Stimulated activated CD4-positive, alpha-beta T cell treated with anti-CD3 and anti-CD28 coated beads, TNF-alpha, amount 100 ng/mL, for 48 hours (primary cell): ENCODE data around the gene CFAP97D2.
"Not testable (repeated sequence)": the region's sequence is repeated elsewhere in the genome, so short reads cannot be mapped to it uniquely, and the experiment has no call there.

ENCODE experiments used
- DNase-seq, 3 donors: peaks; one replicate each; pipeline ENCODE4 v3.0.0-alpha.2; 2020; ENCODE audit warnings: low read depth in 3 of 3

Gene CFAP97D2

GRCh38 chr13:114158869-114159666, 20.0 kb upstream of the CFAP97D2 start:
- not testable (repeated sequence) for DNase-seq

GRCh38 chr13:114161028-114161556, 18.0 kb upstream of the CFAP97D2 start:
- DNase-seq = no peak

- no peak for DNase-seq
Measured at GRCh38 chr13:114161644-114162532, 17.2 kb upstream of the CFAP97D2 start.

GRCh38 chr13:114162533-114162922, 16.5 kb upstream of the CFAP97D2 start:
- DNase-seq = no peak

GRCh38 chr13:114164053-114164452, 15.0 kb upstream of the CFAP97D2 start:
- DNase-seq = no peak

- DNase-seq = no peak
Measured at GRCh38 chr13:114164681-114165429, 14.2 kb upstream of the CFAP97D2 start.

- no peak for DNase-seq
Measured at GRCh38 chr13:114166381-114167131, 12.5 kb upstream of the CFAP97D2 start.

GRCh38 chr13:114167426-114167825, 11.6 kb upstream of the CFAP97D2 start:
- DNase-seq = no peak

- DNase-seq = no peak
Measured at GRCh38 chr13:114167885-114168284, 11.2 kb upstream of the CFAP97D2 start.

GRCh38 chr13:114173272-114173671, 5.8 kb upstream of the CFAP97D2 start:
- no peak for DNase-seq

GRCh38 chr13:114173745-114174144, 5.3 kb upstream of the CFAP97D2 start:
- DNase-seq = no peak

- DNase-seq = no peak
Measured at GRCh38 chr13:114174529-114174961, 4.5 kb upstream of the CFAP97D2 start.

- not testable (repeated sequence) for DNase-seq
Measured at GRCh38 chr13:114176359-114176902, 2.6 kb upstream of the CFAP97D2 start.

GRCh38 chr13:114177245-114178010, 1.6 kb upstream of the CFAP97D2 start:
- DNase-seq = no peak

GRCh38 chr13:114185182-114185971, 6.3 kb downstream of the CFAP97D2 start:
- no peak for DNase-seq

- no peak for DNase-seq
Measured at GRCh38 chr13:114194853-114195252, 15.8 kb downstream of the CFAP97D2 start.

- no peak for DNase-seq
Measured at GRCh38 chr13:114196629-114197028, 17.6 kb downstream of the CFAP97D2 start.

GRCh38 chr13:114198556-114198955, 19.5 kb downstream of the CFAP97D2 start:
- DNase-seq = no peak

GRCh38 chr13:114199526-114199925, 20.5 kb downstream of the CFAP97D2 start:
- DNase-seq = not testable (repeated sequence)
